CD1c-positive myeloid dendritic cell (primary cell): ENCODE data around the gene SEMA5A.

Experiments used
- DNase-seq: peaks from one replicate; pipeline ENCODE4 v3.0.0-alpha.2; 2016; ENCODE audit errors: extremely low spot score

Gene SEMA5A

DNA sequence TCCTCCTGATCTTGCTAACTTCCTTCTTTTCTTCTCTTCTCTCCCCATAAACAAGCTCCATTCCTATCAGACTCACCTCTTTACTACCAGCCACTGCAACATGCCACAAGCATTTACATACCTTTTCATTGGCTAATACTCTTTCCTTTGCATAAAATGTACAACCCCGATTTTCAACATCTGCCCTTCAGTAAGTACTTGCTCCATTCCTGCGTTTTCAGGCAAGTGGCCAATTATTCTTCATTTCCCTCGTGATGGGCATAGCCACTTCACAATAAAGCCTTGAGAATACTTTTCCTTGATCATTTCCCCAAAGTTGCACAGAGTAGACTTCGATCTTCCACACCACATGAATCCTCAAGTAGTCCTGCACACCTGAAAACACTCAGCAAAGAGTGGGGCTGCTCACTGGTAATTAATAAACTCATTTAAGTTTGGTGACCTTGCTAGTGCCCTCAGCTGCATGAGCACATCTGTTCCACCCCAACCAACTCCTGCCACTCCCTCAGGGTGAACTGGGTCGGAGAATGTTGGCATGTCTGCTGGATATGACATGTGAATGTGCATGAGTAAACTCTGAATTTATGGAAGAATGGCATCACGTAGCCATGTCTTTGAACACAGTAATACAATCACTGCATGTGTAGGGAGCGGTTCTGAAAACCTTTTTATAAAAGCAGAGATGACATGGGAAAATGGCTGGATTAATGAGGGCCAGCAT, 535.8 kb downstream of the SEMA5A start:
- DNase-seq = no peak

DNA sequence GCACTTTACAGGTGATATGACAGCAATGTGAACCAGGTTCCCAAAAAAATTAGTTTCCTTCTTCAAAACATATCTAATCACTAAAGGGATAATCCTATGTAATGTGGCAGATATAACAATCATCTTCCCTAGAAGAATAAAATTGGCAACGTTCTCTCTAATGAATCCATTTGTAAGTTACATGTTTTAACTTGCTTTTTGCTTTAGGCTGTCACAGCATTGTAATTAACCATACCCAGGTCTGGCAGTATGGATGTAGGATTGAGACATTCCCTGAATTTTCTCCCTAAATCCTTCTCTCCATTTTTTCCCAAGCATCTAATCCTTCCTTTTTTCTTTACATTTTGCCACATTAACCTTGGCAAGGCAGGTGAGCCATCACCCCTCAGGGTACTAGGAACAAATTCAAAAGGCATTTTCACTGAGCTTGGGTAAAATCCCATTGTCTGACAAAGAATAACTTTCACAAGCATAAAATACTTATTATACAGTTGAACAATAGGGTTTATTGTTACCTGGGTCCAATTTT, 548.3 kb downstream of the SEMA5A start:
- DNase-seq = no peak

DNA sequence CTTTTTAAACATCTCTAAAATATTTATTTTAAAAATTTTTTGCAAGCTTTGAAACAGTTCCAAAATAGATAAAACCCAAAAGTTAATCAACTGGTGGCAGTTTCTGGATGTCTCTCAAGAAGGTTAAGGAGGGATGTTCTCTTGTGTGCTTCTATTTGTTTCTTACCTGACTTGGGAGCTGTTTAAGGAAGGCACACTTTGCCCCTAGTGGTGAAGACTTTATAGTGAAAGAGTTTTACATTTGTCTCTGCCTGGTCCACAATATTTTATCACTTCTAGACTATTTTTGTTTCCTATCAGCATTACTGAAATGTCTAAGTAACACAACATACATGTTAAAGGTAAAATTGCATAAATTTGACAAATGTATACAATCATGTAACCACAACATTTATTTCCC, 552.8 kb downstream of the SEMA5A start:
- no peak for DNase-seq
